ENCODE data around the gene PADI1. TPM values are rescaled to one million over a fixed set of nuclear protein-coding genes. Genes with fewer than 3 reads are reported as not detected.
A peak's percentile ranks its signal among the peaks of the same experiment; 100 is the strongest.

The PADI1 gene
- total RNA-seq, 1 donor: under 0.01 TPM

DNA sequence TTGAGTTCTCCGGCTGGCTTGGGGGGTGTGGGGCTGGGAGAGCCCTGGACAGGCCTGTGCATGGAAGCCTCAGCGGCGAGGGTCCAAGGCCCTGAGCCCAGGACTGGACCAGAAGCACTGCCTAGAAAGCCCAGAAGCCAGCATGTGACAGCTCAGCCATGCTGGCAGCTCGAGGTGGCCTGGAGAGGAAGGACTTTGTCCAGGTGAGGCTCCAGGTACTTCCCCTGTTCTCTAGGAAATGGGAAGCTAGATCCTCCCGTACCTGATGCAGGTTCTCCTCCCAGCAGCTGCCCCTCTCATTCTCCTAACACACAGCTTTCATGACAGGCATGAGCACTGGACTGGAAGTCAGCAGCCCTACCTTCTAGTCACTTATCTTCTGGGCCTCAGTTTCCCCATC, 50.4 kb downstream of the PADI1 start:
- TF ChIP-seq, protein P1, sequence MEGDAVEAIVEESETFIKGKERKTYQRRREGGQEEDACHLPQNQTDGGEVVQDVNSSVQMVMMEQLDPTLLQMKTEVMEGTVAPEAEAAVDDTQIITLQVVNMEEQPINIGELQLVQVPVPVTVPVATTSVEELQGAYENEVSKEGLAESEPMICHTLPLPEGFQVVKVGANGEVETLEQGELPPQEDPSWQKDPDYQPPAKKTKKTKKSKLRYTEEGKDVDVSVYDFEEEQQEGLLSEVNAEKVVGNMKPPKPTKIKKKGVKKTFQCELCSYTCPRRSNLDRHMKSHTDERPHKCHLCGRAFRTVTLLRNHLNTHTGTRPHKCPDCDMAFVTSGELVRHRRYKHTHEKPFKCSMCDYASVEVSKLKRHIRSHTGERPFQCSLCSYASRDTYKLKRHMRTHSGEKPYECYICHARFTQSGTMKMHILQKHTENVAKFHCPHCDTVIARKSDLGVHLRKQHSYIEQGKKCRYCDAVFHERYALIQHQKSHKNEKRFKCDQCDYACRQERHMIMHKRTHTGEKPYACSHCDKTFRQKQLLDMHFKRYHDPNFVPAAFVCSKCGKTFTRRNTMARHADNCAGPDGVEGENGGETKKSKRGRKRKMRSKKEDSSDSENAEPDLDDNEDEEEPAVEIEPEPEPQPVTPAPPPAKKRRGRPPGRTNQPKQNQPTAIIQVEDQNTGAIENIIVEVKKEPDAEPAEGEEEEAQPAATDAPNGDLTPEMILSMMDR (IDR thresholded peaks at IDR 0.05; ENCODE audit: extremely low read depth, low read depth, low read length): no peak
- Histone ChIP-seq H3K4me1 (ENCODE audit: insufficient read depth, low read length) (peaks cover 22% of the 10 kb centered on the region), H3K27me3 (ENCODE audit: insufficient read depth, low read length) (peaks cover 6% of the 10 kb centered on the region)

DNA sequence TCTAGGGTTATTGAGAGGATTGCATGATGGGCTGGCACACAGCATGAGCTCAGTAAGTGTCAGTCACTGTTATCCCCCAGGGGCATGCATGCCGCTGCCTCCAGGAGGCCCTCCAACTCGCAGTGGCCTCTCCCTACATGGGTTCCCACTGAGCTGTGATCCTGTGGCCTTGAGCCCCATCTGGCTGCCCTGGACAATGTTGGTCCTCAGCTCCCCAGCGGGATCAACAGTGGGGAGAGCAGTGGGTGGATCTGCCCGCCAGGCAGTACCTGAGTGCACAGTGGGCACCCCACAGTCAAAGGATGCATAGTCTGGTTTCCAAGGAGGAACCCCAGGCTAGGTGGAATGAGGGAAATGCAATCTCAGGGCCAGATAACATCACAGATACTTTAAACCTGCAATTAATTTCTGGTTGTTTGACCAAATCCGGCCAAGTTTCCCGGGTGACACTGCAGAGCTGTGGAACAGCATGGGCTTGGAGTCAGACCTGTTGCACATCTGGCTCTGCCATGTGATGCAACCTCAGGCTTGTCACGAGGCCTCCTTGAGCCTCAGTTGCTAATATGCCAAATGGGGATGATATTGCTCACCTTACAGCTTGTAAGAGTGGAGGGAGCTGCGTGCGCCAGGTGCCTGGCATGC, 53.3 kb downstream of the PADI1 start:
- H3K4me2 ChIP-seq (ENCODE audit: insufficient read depth, low read length): no peak overlapping the region
- no peak overlapping the region for H2AFZ ChIP-seq (ENCODE audit: low read length)
- H4K20me1 ChIP-seq (ENCODE audit: insufficient read depth, low read length): no peaks in the 10 kb centered on the region
- no peak overlapping the region for H3K4me3 ChIP-seq (ENCODE audit: insufficient read depth, low read length)
- H3K4me1 ChIP-seq (ENCODE audit: insufficient read depth, low read length): peaks cover 8% of the 10 kb centered on the region
- H3K27me3 ChIP-seq (ENCODE audit: insufficient read depth, low read length): peaks cover 20% of the 10 kb centered on the region
- DNase-seq (ENCODE audit: insufficient read length, low spot score, missing footprints): peak; percentile 38
- H3K36me3 ChIP-seq (ENCODE audit: insufficient read depth, low read length): no peaks in the 10 kb centered on the region
- no peak overlapping the region for H3K27ac ChIP-seq (ENCODE audit: low read depth, low read length)
- H3K9me3 ChIP-seq (ENCODE audit: low read depth, low read length): no peaks in the 10 kb centered on the region
- no peaks in the 10 kb centered on the region for H3K79me2 ChIP-seq (ENCODE audit: insufficient read depth, low read length)
- TF ChIP-seq, protein P1 (IDR thresholded peaks at IDR 0.05; ENCODE audit: extremely low read depth, low read depth, low read length): no peak

More for the DNA sequence above, 50.4 kb downstream of the PADI1 start:
- Histone ChIP-seq H3K79me2 (ENCODE audit: insufficient read depth, low read length) (no peaks in the 10 kb centered on the region), H4K20me1 (ENCODE audit: insufficient read depth, low read length) (no peaks in the 10 kb centered on the region), H3K9me3 (ENCODE audit: low read depth, low read length) (no peaks in the 10 kb centered on the region), H3K4me3 (ENCODE audit: insufficient read depth, low read length) (no peak overlapping the region), H3K36me3 (ENCODE audit: insufficient read depth, low read length) (no peaks in the 10 kb centered on the region), H2AFZ (ENCODE audit: low read length) (no peak overlapping the region), H3K4me2 (ENCODE audit: insufficient read depth, low read length) (no peak overlapping the region), H3K27ac (ENCODE audit: low read depth, low read length) (no peak overlapping the region)
- DNase-seq (ENCODE audit: insufficient read length, low spot score, missing footprints): peak; percentile 47

DNA sequence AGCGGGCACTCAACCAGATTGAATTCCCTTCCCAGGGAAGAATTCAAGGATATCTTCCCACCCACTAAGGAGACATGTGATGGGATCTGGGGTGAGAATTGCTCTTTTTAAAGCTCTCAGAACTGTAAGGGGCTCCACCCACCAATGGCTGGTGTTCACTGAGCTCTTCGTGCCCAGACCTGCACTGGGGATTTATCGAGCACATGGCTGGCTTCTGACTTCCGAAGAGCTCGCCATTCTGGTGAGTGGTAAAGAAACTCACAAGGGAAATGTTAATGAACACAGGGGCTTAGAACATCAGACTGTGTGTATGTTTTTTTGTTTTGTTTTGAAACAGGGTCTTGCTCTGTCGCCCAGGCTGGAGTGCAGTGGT, 53.8 kb downstream of the PADI1 start:
- TF ChIP-seq, protein P1 (IDR thresholded peaks at IDR 0.05; ENCODE audit: extremely low read depth, low read depth, low read length): no peak
- Histone ChIP-seq H3K79me2 (ENCODE audit: insufficient read depth, low read length) (no peaks in the 10 kb centered on the region), H3K4me2 (ENCODE audit: insufficient read depth, low read length) (no peak overlapping the region), H3K4me3 (ENCODE audit: insufficient read depth, low read length) (no peak overlapping the region), H3K9me3 (ENCODE audit: low read depth, low read length) (no peaks in the 10 kb centered on the region), H3K36me3 (ENCODE audit: insufficient read depth, low read length) (no peaks in the 10 kb centered on the region), H3K4me1 (ENCODE audit: insufficient read depth, low read length) (peaks cover 8% of the 10 kb centered on the region), H3K27ac (ENCODE audit: low read depth, low read length) (no peak overlapping the region), H3K27me3 (ENCODE audit: insufficient read depth, low read length) (peaks cover 23% of the 10 kb centered on the region), H2AFZ (ENCODE audit: low read length) (no peak overlapping the region), H4K20me1 (ENCODE audit: insufficient read depth, low read length) (no peaks in the 10 kb centered on the region)
- peak; percentile 13 for DNase-seq (ENCODE audit: insufficient read length, low spot score, missing footprints)

DNA sequence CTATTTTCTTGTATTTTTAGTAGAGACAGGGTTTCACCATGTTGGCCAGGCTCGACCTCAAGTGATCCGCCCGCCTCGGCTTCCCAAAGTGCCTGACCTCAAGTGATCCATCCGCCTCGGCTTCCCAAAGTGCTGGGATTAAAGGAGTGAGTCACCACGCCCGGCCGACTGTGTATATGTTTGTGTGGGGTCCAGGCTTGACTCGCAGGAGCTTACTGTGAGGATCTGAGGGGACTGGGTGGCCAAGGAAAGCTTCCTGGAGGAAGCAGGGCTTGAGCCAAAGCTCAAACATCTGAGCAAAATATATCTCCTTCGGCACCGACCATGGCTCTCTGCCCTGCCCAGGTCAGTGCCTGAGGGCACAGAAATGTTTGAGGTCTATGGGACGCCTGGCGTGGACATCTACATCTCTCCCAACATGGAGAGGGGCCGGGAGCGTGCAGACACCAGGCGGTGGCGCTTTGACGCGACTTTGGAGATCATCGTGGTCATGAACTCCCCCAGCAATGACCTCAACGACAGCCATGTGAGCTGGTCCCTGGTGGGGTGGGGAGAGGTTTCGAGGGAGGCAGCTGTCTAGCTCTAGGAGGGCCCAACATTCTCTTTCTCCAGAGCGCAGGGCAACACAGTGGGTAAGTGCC, 54.4 kb downstream of the PADI1 start:
- Histone ChIP-seq H3K4me3 (ENCODE audit: insufficient read depth, low read length) (no peak overlapping the region), H3K79me2 (ENCODE audit: insufficient read depth, low read length) (no peaks in the 10 kb centered on the region), H2AFZ (ENCODE audit: low read length) (peak overlapping the region; percentile 15), H3K9me3 (ENCODE audit: low read depth, low read length) (no peaks in the 10 kb centered on the region), H3K4me2 (ENCODE audit: insufficient read depth, low read length) (no peak overlapping the region), H4K20me1 (ENCODE audit: insufficient read depth, low read length) (no peaks in the 10 kb centered on the region), H3K4me1 (ENCODE audit: insufficient read depth, low read length) (peaks cover 8% of the 10 kb centered on the region), H3K27me3 (ENCODE audit: insufficient read depth, low read length) (peaks cover 25% of the 10 kb centered on the region), H3K36me3 (ENCODE audit: insufficient read depth, low read length) (no peaks in the 10 kb centered on the region), H3K27ac (ENCODE audit: low read depth, low read length) (no peak overlapping the region)
- TF ChIP-seq, protein P1 (IDR thresholded peaks at IDR 0.05; ENCODE audit: extremely low read depth, low read depth, low read length): no peak
- peak; percentile 89 for DNase-seq (ENCODE audit: insufficient read length, low spot score, missing footprints)

Measured in osteoblast (primary cell).